ENCODE data around the gene CLPX.

DNA sequence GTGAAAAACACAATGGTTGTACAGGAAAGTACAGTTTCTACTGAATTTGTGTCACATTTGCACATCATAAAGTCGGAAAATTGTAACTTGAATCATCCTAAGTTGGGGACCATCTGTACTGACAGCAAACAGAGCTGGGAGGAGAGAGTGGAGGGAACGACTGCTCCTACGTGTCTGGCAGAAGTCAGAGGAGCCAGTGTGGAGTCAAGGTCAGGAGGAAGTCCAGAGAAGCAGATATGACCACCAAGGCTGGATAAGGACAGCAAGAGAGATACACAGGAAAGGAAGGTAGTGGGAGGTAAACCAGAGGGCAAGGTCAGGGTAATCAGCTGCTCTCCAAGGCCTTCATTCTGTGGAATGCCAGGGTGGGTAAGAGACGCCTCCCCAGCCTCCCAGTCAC lies 28.9 kb upstream of the CLPX start:
- TF ChIP-seq POLR2AphosphoS5 (IDR thresholded peaks at IDR 0.05) (no peak), POLR2A (IDR thresholded peaks at IDR 0.05) (no peak)
- TF ChIP-seq, protein P1, sequence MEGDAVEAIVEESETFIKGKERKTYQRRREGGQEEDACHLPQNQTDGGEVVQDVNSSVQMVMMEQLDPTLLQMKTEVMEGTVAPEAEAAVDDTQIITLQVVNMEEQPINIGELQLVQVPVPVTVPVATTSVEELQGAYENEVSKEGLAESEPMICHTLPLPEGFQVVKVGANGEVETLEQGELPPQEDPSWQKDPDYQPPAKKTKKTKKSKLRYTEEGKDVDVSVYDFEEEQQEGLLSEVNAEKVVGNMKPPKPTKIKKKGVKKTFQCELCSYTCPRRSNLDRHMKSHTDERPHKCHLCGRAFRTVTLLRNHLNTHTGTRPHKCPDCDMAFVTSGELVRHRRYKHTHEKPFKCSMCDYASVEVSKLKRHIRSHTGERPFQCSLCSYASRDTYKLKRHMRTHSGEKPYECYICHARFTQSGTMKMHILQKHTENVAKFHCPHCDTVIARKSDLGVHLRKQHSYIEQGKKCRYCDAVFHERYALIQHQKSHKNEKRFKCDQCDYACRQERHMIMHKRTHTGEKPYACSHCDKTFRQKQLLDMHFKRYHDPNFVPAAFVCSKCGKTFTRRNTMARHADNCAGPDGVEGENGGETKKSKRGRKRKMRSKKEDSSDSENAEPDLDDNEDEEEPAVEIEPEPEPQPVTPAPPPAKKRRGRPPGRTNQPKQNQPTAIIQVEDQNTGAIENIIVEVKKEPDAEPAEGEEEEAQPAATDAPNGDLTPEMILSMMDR (IDR thresholded peaks at IDR 0.05), result no peak

All from transverse colon (tissue), 4 donors.